Omental fat pad (tissue), 4 donors: ENCODE data around the gene RSPH3. TPM values are rescaled to one million over a fixed set of nuclear protein-coding genes. Genes with fewer than 3 reads are reported as not detected.

Experiments
- ATAC-seq: fragments of 150-250 bp; one replicate; pipeline ENCODE4 v1.9.1; 2016; ENCODE audit warnings: mild to moderate bottlenecking, moderate library complexity; ENCODE audit not compliant: low FRiP score
- DNase-seq: peaks from one replicate; pipeline ENCODE4 v3.0.0-alpha.2; 2019; ENCODE audit warnings: low spot score
- total RNA-seq, 4 donors: library from RNA; depleted of rRNA; stranded (reverse); fragments of >200 nt; gene quantifications; one replicate each; pipeline ENCODE4 v1.1.0, GENCODE V29; 2016
- TF ChIP-seq, protein P1 (sequence below), 3 donors: fragments of 450-650 bp; IDR thresholded peaks; one replicate each; pipeline ENCODE4 v1.5.1; 2016 to 2017; ENCODE audit warnings: antibody characterized with exemption in 3 of 3, mild to moderate bottlenecking in 3 of 3, moderate library complexity in 2 of 3

RSPH3 gene
- total RNA-seq, 4 donors from 2014 or later, result 6.4 to 11.7 (median 7.5) TPM

DNA sequence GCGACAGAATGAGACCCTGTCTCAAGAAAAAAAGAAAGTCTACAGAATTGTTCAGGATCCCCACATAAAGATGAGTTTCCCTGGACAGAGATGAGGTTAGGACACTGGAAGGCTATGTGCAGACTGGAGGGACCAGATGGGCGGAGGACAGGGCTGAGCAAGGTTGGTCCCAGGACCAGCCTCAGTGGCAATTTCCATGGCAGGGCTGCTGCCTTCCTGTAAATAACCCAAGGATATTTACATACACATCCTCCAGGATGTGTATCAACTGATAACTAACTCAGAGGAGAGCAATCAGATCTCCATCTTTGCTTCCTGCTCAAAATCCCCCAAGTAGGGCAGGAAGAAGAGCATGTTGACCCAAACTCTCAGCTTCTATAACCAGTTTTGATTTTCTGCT, 58.8 kb downstream of the RSPH3 start:
- no peak for ATAC-seq
- no peak for DNase-seq
- TF ChIP-seq, protein P1, sequence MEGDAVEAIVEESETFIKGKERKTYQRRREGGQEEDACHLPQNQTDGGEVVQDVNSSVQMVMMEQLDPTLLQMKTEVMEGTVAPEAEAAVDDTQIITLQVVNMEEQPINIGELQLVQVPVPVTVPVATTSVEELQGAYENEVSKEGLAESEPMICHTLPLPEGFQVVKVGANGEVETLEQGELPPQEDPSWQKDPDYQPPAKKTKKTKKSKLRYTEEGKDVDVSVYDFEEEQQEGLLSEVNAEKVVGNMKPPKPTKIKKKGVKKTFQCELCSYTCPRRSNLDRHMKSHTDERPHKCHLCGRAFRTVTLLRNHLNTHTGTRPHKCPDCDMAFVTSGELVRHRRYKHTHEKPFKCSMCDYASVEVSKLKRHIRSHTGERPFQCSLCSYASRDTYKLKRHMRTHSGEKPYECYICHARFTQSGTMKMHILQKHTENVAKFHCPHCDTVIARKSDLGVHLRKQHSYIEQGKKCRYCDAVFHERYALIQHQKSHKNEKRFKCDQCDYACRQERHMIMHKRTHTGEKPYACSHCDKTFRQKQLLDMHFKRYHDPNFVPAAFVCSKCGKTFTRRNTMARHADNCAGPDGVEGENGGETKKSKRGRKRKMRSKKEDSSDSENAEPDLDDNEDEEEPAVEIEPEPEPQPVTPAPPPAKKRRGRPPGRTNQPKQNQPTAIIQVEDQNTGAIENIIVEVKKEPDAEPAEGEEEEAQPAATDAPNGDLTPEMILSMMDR (IDR thresholded peaks at IDR 0.05), result no peak

DNA sequence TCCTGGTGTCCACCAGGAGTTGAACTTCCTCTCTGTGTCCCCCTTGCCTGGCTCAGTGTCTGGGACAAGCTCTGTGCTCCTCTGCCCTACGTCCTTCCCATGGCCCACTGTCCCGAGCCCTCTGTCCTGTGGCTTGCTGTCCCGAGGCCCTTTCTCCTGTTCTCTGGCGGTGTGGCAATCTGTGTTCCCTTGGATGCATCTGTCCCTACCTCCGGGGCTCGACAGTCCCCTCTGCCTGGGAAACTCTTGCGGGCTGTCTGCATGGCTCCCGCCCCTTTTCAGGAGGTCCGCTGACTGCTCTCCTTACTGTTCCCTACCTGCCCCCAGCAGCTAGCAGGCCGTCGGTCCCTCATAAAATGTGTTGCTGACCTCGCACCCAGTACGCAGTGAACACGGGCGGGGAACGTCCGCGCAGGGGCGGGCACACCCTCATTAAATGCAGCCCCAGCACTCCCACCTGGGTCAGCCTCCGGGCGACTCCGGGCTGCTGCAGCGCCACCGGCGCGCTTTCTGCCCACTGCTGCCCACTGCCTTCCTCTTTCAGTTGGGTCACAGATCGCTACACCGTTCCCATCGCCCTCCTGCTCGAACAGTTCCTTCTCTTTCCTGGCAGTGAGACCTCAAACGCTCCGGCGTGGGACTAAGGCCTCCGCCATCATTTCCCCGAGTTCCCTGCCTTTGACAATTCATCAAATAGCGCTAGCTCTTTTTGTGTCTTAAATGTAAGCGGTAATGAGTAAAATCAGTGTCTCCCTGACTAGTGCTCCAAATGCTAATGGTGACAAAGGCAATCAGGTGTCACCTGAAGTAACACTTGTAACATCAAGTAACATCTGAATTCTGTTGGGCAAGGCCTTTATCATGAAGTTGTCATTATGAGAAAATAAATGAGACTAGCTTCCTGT, 60.5 kb downstream of the RSPH3 start:
- TF ChIP-seq, protein P1 (IDR thresholded peaks at IDR 0.05), result no peak
- peak; percentile 69 for ATAC-seq
- DNase-seq, result no peak

DNA sequence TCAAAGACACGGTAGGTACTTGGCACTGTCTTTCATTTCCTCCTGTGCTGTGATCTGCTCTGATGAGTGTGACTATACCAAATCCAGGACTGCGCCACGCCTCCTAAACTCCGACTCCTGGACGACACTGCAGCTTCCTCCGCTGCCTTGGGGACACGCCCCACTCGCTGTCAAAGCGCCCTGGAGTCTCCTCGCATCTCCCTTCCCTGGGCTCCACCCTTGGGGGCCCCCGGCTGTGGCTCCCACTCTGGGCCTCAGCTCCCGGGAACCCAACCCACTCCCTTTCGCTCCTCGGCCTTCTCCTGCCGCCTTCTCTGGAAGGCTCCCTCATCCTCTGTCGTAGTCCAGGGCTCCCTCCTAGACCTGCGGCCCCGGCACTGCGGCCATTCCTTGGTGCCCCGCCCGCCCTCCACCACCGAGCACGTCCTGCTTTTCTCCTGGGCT, 61.2 kb downstream of the RSPH3 start:
- DNase-seq (no peak), ATAC-seq (peak; percentile 47)
- TF ChIP-seq, protein P1 (IDR thresholded peaks at IDR 0.05), result no peak

DNA sequence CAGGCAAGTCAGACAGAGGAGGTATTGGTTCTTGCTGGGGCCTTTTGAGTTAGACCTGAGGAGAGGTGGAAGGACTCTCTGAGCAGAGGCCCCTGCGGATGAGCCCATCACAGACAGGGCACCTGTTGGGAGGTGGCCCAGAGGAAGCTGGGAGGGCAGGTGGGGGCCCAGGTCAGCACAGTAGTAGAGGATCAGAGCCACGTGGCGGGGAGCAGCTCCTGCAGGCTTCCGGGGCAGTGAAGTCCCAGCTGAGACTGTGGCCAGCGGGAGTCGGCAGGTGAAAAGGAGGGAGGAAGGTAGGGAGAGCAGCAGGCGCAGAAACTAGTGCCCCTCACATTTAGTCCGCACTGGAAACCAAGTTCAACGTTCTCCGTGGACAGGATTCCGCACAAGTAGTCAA, 61.8 kb downstream of the RSPH3 start:
- no peak for ATAC-seq
- DNase-seq, result no peak
- TF ChIP-seq, protein P1 (IDR thresholded peaks at IDR 0.05), result no peak

DNA sequence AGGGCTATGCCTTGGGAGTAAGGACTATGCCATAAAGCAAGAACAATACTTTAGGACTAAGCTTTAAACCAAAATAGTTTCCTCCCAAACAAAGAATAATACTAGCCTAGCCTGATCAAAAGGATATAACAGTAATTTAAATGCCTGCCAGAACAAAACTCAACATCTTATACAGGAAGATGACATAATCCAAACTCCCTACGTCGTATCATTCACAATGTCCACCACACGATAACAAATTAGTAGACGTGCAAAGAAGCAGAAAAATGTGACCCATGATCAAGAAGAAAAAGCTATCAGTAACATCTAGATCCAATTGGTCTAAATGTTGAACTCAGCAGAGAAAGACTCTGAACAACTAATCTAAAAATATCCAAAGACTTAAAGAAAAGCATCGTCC, 65.8 kb downstream of the RSPH3 start:
- no peak for ATAC-seq
- DNase-seq, result no peak
- TF ChIP-seq, protein P1 (IDR thresholded peaks at IDR 0.05), result no peak

DNA sequence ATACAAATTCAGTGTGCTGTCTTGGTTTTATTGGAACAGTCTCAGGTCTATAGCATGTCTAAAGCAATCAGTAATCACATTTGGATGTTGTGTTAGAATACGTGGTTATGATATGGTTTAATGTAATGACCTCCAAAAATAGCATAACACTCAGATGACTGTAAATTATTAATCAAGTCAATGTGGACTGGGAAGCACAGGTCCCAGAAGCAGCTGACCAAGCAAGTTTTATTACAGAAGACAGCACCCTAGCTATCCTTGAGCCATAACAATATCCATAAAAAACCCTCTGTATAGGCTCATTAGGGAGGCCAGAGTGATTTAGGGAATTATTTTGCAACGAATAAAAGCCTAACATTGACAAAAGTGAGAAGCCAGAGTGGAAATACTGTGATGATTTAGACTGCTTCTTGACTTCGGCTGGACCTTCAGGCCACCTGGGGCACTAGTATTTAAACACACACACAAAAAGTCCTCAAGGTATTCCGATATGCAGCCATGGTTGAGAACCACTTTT, 66.9 kb downstream of the RSPH3 start:
- ATAC-seq (no peak), DNase-seq (no peak)
- TF ChIP-seq, protein P1 (IDR thresholded peaks at IDR 0.05), result no peak

DNA sequence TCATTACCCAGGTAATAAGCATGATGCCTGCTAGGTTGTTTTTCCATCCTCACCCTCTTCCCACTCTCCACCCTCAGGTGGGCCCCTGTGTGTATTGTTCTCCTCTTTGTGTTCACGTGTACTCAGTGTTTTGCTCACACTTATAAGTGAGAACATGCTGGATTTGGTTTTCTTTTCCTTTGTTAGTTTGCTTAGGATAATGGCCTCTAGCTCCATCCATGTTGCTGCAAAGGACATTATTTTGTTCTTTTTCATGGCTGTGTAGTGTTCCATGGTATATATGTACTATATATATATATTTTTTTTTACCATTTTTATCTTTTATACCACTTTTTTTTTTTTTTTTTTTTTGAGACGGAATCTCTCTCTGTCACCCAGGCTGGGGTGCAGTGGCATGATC, 71.9 kb downstream of the RSPH3 start:
- TF ChIP-seq, protein P1 (IDR thresholded peaks at IDR 0.05), result no peak
- DNase-seq, result no peak
- ATAC-seq, result no peak
